Progenitor cell of endocrine pancreas (in vitro differentiated cells): ENCODE measurements around the gene CDH8. TPM values are rescaled to one million over a fixed set of nuclear protein-coding genes. Genes with fewer than 3 reads are reported as not detected.
"Not testable (repeated sequence)": the region's sequence is repeated elsewhere in the genome, so short reads cannot be mapped to it uniquely, and the experiment has no call there.

Experiments
- DNase-seq: peaks from one replicate; pipeline ENCODE4 v3.0.0; 2021; ENCODE audit warnings: low spot score; ENCODE audit not compliant: unreplicated experiment
- H3K27ac Mint-ChIP-seq: 2 replicates; pipeline ENCODE4 v1.8.0; 2021; ENCODE audit warnings: mild to moderate bottlenecking, moderate library complexity, mixed read lengths
- H3K27me3 Mint-ChIP-seq: 2 replicates; pipeline ENCODE4 v1.8.0; 2021; ENCODE audit warnings: mixed read lengths
- H3K36me3 Mint-ChIP-seq: 2 replicates; pipeline ENCODE4 v1.8.0; 2022; ENCODE audit warnings: mixed read lengths; ENCODE audit not compliant: insufficient read depth
- H3K4me1 Mint-ChIP-seq: 2 replicates; pipeline ENCODE4 v1.8.0; 2021; ENCODE audit warnings: low read depth, mixed read lengths
- H3K4me3 Mint-ChIP-seq: 2 replicates; pipeline ENCODE4 v1.8.0; 2021; ENCODE audit warnings: low read depth, mild to moderate bottlenecking, moderate library complexity, mixed read lengths
- H3K9me3 Mint-ChIP-seq: 2 replicates; pipeline ENCODE4 v1.8.0; 2021; ENCODE audit warnings: low read depth, mixed read lengths
- CTCF ChIP-seq: fragments of 200-600 bp; sonication (generic); IDR thresholded peaks from one replicate; pipeline ENCODE4 v1.5.0; 2021; ENCODE audit warnings: antibody characterized with exemption, mild to moderate bottlenecking; ENCODE audit not compliant: unreplicated experiment
- total RNA-seq: library from RNA; stranded (reverse); gene quantifications from 2 replicates; pipeline ENCODE4 v1.2.1, GENCODE V29; 2021

Gene CDH8
- total RNA-seq, 1 donor from 2014 or later, result 3.1 TPM

GRCh38 chr16:61713787-61714186 is 322.5 kb downstream of the CDH8 start:
- no peaks in the 10 kb centered on the region for H3K36me3 Mint-ChIP-seq
- no peak for TF ChIP-seq CTCF
- H3K27ac Mint-ChIP-seq, result no peak overlapping the region
- no peaks in the 10 kb centered on the region for H3K9me3 Mint-ChIP-seq
- H3K4me3 Mint-ChIP-seq, result no peak overlapping the region
- no peaks in the 10 kb centered on the region for H3K27me3 Mint-ChIP-seq
- no peak for DNase-seq
- H3K4me1 Mint-ChIP-seq, result no peaks in the 10 kb centered on the region

- not testable (repeated sequence) for H3K4me1 Mint-ChIP-seq, H3K27ac Mint-ChIP-seq, H3K4me3 Mint-ChIP-seq, DNase-seq, H3K27me3 Mint-ChIP-seq, H3K36me3 Mint-ChIP-seq, H3K9me3 Mint-ChIP-seq
Observed at GRCh38 chr16:61699640-61700039, 336.6 kb downstream of the CDH8 start.

GRCh38 chr16:61684541-61684940 is 351.7 kb downstream of the CDH8 start:
- H3K9me3 Mint-ChIP-seq, result no peaks in the 10 kb centered on the region
- TF ChIP-seq CTCF, result no peak
- DNase-seq, result no peak
- H3K4me1 Mint-ChIP-seq, result no peaks in the 10 kb centered on the region
- no peaks in the 10 kb centered on the region for H3K36me3 Mint-ChIP-seq
- H3K4me3 Mint-ChIP-seq, result no peak overlapping the region
- H3K27me3 Mint-ChIP-seq, result no peaks in the 10 kb centered on the region
- H3K27ac Mint-ChIP-seq, result no peak overlapping the region

- Mint-ChIP-seq H3K4me3 (no peak overlapping the region), H3K9me3 (no peaks in the 10 kb centered on the region), H3K27me3 (no peaks in the 10 kb centered on the region), H3K27ac (no peak overlapping the region), H3K4me1 (no peaks in the 10 kb centered on the region), H3K36me3 (no peaks in the 10 kb centered on the region)
- DNase-seq, result no peak
- no peak for TF ChIP-seq CTCF
Observed at GRCh38 chr16:61681673-61682072, 354.6 kb downstream of the CDH8 start.

GRCh38 chr16:61681124-61681523 is 355.1 kb downstream of the CDH8 start:
- Mint-ChIP-seq H3K27ac (no peak overlapping the region), H3K9me3 (no peaks in the 10 kb centered on the region), H3K4me3 (no peak overlapping the region), H3K36me3 (no peaks in the 10 kb centered on the region), H3K4me1 (no peaks in the 10 kb centered on the region), H3K27me3 (no peaks in the 10 kb centered on the region)
- no peak for TF ChIP-seq CTCF
- no peak for DNase-seq

GRCh38 chr16:61678182-61678581 is 358.1 kb downstream of the CDH8 start:
- DNase-seq, result no peak
- no peak for TF ChIP-seq CTCF
- no peaks in the 10 kb centered on the region for H3K27me3 Mint-ChIP-seq
- no peaks in the 10 kb centered on the region for H3K36me3 Mint-ChIP-seq
- H3K4me3 Mint-ChIP-seq, result no peak overlapping the region
- H3K4me1 Mint-ChIP-seq, result no peaks in the 10 kb centered on the region
- H3K9me3 Mint-ChIP-seq, result peaks cover 8% of the 10 kb centered on the region
- no peak overlapping the region for H3K27ac Mint-ChIP-seq
